Astrocyte of the cerebellum (primary cell): Measurements from ENCODE around the gene POU3F2.

ENCODE experiments used
- DNase-seq: peaks from one replicate; pipeline ENCODE4 v3.0.0-alpha.2; 2011; ENCODE audit warnings: low read depth
- H3K4me3 ChIP-seq: 2 replicates; pipeline ENCODE4 v1.5.1; 2011; ENCODE audit warnings: mild to moderate bottlenecking, low read depth, low read length, moderate library complexity
- in situ Hi-C: cut with HindIII; loops from 2 replicates; pipeline ENCODE4 v1.10.0; 2017; ENCODE audit warnings: low sequenced_read_pairs
- TF ChIP-seq, protein P1 (sequence below): IDR thresholded peaks from 2 replicates; pipeline ENCODE4 v1.5.1; 2012; ENCODE audit warnings: low read length, low read depth, moderate library complexity, mild to moderate bottlenecking; ENCODE audit errors: missing control alignments

The POU3F2 gene

GRCh38 chr6:98845211-98846020, 11.0 kb downstream of the POU3F2 start:
- in situ Hi-C loops = no loop called here
- TF ChIP-seq, protein P1, sequence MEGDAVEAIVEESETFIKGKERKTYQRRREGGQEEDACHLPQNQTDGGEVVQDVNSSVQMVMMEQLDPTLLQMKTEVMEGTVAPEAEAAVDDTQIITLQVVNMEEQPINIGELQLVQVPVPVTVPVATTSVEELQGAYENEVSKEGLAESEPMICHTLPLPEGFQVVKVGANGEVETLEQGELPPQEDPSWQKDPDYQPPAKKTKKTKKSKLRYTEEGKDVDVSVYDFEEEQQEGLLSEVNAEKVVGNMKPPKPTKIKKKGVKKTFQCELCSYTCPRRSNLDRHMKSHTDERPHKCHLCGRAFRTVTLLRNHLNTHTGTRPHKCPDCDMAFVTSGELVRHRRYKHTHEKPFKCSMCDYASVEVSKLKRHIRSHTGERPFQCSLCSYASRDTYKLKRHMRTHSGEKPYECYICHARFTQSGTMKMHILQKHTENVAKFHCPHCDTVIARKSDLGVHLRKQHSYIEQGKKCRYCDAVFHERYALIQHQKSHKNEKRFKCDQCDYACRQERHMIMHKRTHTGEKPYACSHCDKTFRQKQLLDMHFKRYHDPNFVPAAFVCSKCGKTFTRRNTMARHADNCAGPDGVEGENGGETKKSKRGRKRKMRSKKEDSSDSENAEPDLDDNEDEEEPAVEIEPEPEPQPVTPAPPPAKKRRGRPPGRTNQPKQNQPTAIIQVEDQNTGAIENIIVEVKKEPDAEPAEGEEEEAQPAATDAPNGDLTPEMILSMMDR = peak; percentile 89
- H3K4me3 ChIP-seq = peak overlapping the region; percentile 51
- DNase-seq = peak; percentile 88

GRCh38 chr6:98846021-98846380, 11.6 kb downstream of the POU3F2 start:
- in situ Hi-C loops = no loop called here
- TF ChIP-seq, protein P1 = no peak
- H3K4me3 ChIP-seq = no peak overlapping the region
- no peak for DNase-seq

- no peak for DNase-seq
- no peak overlapping the region for H3K4me3 ChIP-seq
- in situ Hi-C loops = no loop called here
These were observed 13.0 kb downstream of the POU3F2 start for GRCh38 chr6:98847416-98847778.

DNA sequence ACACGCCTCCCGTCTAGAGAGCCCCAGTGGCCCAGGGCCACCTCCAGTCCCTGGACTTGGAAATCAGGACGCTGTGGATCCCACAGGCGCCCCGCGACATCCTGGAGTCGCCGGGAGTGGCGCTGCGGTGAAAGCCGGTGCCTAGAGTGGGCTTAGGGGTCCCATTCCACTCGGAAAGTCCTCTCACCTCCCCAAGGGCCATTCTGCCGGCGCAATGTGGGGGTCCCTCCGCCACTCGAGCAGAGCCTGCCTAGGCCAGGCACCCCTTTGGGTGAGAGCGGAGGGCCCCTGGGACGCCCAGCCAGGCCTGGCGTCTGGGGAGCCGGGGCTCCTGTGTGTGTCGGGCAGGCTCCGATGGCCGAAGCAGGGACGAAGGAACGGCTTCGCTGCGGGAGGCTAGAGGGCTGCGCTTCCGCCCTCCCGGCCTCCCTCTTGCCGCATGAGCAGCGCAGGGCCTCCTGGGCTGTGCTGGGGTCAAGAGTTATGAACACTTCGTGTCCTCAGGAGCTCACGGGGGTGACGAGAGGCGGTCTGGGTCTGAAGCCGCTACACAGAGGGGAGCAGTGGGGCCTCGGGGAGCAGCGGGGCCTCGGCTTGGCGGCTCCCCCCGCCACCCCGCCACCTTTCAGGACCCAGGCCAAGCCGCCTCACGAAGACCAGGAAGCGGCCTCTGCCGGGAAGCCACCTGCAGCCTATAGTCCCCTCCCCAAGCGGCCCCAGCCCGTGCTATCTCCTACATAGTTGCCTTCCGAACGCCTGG, 13.6 kb downstream of the POU3F2 start:
- H3K4me3 ChIP-seq = no peak overlapping the region
- DNase-seq = no peak
- TF ChIP-seq, protein P1 = no peak
- in situ Hi-C loops = no loop called here

More at GRCh38 chr6:98847416-98847778, 13.0 kb downstream of the POU3F2 start:
- TF ChIP-seq, protein P1 = no peak

DNA sequence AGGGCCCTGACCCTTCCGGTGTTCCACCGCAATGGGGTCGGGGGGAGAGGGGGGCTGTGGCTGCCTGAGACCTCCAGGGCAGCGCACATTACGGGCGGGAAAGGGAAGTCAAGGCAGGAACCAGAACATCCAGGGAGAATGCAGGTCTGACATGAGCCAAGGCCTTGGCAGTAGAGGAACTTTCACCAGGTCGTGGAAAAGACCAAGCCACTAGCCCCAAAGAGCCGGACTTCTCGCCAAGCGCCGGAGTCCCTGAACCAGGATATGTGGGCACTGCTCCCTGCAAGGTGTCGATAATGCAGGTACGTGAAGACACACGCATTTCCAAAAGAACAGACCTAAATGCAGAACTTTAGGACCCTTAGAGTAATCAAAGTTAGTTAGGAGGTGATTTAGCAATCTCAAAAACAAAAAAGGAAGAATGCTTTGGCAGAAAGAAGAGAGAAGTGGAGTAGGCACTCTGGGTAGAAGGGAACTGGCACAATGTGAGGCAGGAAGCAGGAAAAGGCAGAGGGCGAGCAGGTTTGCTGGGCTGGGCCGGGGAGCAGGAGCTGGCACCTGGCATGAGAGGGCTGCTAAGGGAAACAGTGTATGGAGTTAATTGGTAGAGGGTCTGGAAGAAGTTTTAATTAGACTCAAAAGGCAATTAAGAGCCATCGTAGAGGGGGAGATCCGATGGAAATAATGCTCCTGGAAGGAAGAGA, 14.3 kb downstream of the POU3F2 start:
- TF ChIP-seq, protein P1 = no peak
- in situ Hi-C loops = no loop called here
- no peak overlapping the region for H3K4me3 ChIP-seq
- DNase-seq = no peak

GRCh38 chr6:98864497-98864896, 30.1 kb downstream of the POU3F2 start:
- in situ Hi-C loops = loop anchor here (25.0 kb wide), 1 partner anchor 248 kb away; no protein-coding TSS in a partner anchor
- no peak for DNase-seq
- no peak overlapping the region for H3K4me3 ChIP-seq
- TF ChIP-seq, protein P1 = no peak
